SU-DHL-6 (cell line): ENCODE measurements around the gene UTP15.

ENCODE experiments used
- CTCF ChIP-seq: fragments of 200-600 bp; sonication (generic); IDR thresholded peaks from one replicate; pipeline ENCODE4 v1.5.1; 2017; ENCODE audit warnings: antibody characterized with exemption, mild to moderate bottlenecking, low read length, moderate library complexity; ENCODE audit not compliant: insufficient read depth, poor library complexity, severe bottlenecking
- EZH2phosphoT487 ChIP-seq: fragments of 200-600 bp; sonication (generic), shearing (Covaris generic); conservative IDR thresholded peaks from 2 replicates; pipeline ENCODE4 v1.6.1; 2018; ENCODE audit warnings: mild to moderate bottlenecking, antibody characterized with exemption, low read length, moderate library complexity, mixed read lengths

- TF ChIP-seq CTCF (no peak), EZH2phosphoT487 (no peak)
Observed at GRCh38 chr5:73540192-73540591, 25.4 kb upstream of the UTP15 start.
